Mesenteric fat pad (tissue), 1 donor: Measurements from ENCODE around the gene EFCAB8. TPM values are rescaled to one million over a fixed set of nuclear protein-coding genes. Genes with fewer than 3 reads are reported as not detected.

ENCODE experiments used
- DNase-seq: peaks from one replicate; pipeline ENCODE4 v3.0.0-alpha.2; 2020; ENCODE audit warnings: low spot score
- total RNA-seq: library from RNA; stranded (reverse); fragmentation: NEBNext Ultra II Directional; extraction: Animal tissue kit (Norgen Biotek cat#: 25700); gene quantifications from one replicate; pipeline ENCODE4 v1.2.1, GENCODE V29; 2021
- donor health status: DM: yes; HTN: yes; CAD: no.

EFCAB8 gene
- total RNA-seq, 1 donor from 2014 or later, result 0.39 TPM

DNA sequence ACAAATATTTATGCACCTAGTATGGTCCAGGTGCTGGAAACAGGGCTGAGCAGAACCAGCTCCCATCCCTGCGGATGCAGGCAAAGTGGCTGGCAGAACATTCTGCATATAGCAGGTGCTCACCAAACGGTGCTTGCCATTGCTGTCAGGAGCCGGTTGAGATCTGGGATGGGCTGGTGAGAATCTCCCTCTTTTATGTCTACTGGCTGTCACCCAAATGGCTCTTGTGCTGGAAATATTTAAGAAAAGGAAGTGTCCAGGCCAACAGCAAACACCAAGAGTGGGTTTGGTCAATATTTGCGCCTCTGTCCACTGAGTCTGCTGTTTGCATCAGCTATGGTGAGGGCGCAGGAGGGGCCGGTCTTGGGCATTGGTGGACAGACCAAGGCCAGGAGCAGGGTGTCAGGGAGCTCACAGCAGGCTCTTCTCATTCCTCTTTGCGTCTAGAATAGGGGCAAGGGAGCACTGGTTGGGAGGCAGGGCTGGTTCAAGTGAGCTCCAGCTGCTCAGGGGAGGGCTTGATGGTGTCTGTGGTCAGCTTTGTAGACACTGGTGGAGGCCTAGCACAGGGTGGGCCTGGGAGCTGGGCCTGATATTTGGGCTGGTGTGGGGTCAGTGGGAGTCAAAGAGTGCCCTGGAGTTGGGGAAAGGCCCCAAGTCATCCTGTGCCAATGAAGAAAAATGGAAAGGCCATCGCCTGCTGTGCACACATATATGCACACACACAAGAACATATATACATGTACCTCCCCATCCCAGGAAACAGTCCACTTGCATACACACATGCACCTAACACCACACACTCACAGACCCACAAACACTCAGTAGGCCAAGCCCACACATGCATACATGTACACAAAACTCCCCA is 147.4 kb downstream of the EFCAB8 start:
- DNase-seq, result no peak

DNA sequence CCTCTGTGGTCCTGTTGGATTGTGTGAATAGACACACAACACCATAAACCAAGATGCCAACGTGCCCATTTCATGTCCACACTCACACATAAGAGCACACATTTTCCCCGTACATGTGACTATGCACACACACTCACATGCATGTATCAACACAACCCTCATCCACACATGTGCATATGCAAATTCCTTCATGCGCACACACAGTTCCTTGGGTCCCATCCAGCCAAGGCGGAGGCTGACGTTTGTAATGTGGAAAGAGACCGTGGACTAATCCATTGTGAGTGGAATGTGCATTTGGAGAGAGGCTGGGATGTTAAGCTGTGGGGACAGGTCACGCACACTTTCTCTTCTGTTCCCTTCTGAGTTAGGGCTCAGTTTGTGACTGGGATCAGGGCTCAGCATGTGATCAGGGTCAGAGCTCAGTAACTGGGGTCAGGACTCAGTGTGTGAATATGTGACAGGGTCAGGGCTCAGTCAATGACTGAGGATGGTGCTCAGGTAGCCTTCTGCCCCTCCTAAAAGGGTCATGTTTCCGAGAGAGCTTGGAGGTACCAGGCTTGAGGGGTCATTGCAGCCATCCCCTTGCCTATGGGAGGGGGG is 148.2 kb downstream of the EFCAB8 start:
- no peak for DNase-seq

DNA sequence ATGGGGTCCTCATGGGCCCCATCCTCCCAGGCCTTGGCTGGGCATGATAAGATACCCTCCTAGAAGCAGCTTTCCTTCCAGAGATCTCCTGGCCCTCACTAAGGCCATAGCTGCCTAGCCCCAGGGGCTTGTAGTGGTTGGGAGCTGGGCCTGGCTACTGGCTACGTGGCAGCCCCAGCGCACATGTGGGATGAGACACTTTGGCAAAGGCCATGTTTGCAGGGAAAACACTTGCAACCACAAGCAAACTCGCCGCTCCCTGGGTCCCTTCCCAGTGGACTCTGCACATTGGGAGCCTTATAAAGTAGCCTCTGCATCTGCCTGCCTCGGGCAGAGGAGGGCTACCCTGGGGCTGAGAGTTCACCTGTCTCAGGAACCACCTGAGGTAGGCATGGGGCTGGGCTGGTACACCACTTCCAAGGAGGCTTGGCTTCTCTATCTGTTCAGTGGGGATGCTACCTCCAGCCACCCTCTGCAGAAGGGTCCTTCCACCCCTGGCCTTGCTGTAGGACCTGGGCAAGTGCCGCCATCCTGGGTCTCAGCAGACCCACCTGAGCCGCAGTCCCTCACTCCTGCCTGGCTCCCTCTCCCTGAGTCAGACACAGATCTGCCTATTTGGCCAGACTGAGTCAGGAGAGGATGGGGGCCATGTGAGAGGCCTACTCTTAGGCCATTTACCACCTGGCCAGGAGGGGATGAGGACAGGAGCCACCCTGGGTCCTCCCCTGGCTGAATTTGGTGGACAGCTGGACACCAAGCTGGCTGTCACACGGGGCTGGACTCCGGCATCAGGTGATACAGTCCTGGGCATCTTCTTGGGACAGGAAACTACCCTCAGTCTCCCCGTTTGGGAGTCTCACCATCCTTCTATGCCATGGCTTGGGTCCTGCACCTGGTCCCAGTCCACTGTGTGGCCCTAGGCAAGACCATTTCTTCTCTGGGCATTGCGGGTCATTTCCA is 148.9 kb downstream of the EFCAB8 start, which contains the start of gene BPIFB2:
Gene BPIFB2, plus strand, starts transcription at position 329 of the 960 bp plus-strand sequence. CDS start 871 bp downstream, outside the sequence.
- DNase-seq, result no peak

DNA sequence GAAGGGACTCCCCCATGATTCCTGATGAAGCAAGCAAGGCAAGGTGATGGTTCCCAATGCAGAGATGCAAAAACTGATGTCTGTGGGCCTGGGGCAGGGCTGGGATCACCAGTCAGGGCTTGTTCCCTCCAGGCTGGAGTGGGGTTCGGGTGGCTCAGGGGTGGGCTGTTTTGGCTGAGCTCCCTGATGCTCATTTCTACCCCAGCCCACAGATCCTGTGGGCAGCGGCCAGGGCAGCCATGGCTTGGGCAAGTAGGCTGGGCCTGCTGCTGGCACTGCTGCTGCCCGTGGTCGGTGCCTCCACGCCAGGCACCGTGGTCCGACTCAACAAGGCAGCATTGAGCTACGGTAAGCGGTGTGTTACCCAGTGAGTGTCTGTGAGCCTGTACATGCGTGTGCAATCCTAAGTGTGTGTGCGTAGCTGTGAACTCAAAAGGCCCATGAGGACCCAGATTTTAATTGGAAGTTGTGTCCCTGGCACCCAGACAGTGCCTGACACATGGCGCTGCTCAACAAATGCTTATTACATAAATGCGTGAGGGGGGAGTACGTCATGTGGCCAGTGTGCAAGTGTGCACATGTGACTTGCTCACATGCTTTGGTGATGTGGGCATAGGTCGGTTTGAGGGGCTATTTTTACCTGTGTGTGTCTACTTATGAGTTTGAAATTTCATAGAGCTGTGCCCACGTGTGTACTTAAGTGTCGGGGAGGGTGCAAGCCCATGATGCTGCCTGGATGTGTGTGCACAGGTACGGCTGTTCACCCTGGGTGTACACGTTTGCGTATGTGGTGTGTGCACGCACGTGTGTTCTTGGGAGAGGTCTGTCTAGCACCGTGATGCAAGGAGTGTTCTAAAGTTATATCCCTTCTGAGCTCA is 149.9 kb downstream of the EFCAB8 start:
- no peak for DNase-seq

DNA sequence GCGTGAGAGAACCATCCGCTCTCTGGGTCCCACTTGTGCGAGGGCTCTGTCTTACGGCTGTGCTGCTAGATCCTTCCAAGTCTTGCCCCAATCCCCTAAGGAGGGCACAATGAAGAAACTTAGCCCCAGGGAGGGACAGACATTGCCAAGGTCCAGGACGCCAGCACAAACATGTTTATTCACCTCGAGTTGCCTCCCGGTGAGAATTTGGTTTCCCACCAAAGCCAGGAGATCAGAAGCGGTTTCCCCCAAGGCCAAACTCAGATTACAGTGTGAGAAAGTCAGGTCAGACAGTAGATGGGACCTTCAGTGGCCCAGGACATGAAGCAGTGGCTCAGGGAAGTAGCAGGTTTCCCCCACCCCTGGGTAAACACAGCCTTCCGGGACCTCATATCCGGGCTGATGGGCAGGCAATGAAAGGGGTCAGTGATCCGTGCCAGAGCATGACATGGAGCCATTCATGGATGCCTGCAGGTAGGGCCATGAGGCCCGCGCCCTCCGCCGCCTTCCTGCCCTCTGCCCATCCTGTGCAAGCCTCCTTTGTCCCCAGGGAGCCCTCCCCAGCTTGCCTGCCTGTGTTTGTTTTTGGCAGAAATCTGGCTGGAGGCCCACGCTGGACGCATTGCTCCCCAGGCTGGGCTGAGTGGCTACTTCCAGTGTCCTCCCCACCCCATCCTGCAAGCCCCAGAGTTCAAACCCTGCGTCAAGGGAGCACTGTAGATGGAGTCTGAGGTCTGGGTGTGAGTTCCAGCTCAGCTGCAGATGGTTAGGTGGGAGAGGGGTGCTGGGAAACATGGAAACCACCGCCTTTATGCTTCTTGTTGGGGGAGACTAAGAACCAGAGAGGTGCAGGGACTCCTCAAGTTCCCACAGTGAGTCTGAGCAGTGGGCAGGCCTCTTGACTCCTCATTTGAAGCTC is 150.8 kb downstream of the EFCAB8 start:
- DNase-seq, result no peak

DNA sequence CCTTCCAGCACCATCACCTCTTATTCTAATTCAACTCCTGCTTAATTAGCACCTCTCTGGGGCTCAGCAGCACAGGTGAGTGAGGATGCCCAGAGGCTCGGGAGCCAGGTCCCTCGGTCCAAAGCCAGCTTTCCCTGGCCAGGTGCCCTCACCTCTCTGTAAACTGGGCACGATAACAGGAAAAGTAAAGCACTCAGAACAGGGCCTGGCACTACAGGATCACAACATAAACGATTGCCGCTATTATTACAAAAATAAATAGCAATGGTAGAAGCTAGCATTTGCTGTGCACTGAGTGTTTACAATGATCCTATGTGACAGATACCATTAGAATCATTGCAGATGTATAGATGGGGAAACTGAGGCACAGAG is 151.4 kb downstream of the EFCAB8 start:
- no peak for DNase-seq

DNA sequence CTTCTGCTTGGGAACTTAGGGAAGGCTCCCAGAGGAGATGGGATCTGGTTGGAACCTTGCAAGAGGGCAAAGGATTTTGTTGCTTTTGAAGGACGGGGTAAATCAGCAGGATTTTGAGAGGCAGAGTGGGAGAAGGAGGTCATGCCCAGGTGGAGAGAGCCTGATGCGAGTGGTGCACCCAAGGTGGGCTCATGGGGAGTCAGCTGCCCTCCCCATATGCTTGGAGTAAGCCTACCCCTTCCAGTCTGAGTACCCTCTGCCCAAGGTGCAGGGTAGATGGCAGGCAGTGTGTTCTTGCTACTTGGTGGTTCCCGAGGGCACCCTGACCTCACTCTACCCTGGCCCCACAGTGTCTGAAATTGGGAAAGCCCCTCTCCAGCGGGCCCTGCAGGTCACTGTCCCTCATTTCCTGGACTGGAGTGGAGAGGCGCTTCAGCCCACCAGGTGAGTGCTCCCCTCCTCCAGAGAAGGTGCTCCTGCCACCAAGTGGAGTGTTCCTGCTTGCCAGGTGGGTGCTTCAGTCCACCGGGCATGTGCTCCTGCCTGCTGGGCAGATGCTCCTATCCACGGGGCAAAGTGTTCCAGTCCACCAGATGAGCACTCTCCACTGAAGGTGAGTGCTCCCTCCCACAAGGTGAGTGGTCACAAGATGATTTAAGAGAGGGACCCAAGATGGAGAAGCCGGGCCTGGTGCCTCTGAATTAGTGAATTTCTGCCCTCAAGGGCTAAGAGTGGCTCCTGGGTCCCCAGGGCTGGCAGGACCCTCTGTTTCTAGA is 152.1 kb downstream of the EFCAB8 start:
- DNase-seq, result no peak

Other genes starting within 250 kb of the EFCAB8 start
- gene C20orf203, start 185.0 kb upstream of the EFCAB8 start, total RNA-seq, result not detected
- 38.0 TPM for gene COMMD7, start 115.5 kb upstream of the EFCAB8 start, total RNA-seq
- gene DNMT3B, start 96.5 kb upstream of the EFCAB8 start, total RNA-seq, result 0.39 TPM
- gene MAPRE1, start 39.0 kb upstream of the EFCAB8 start, total RNA-seq, result 107 TPM
- not detected for gene SUN5, start 145.5 kb downstream of the EFCAB8 start, total RNA-seq
- not detected for gene BPIFB2, start 148.8 kb downstream of the EFCAB8 start, total RNA-seq
- gene BPIFB6, start 172.7 kb downstream of the EFCAB8 start, total RNA-seq, result not detected
- not detected for gene BPIFB3, start 195.0 kb downstream of the EFCAB8 start, total RNA-seq
- not detected for gene BPIFB4, start 220.7 kb downstream of the EFCAB8 start, total RNA-seq